Endodermal cell (in vitro differentiated cells): Measurements from ENCODE around the gene ATF4. TPM values are rescaled to one million over a fixed set of nuclear protein-coding genes. Genes with fewer than 3 reads are reported as not detected.

ENCODE experiments used
- DNase-seq: peaks from one replicate; pipeline ENCODE4 v3.0.0-alpha.2; 2017
- H3K27ac ChIP-seq: 2 replicates; pipeline ENCODE4 v1.5.1; 2013; ENCODE audit warnings: mild to moderate bottlenecking, low read depth, low read length, moderate library complexity
- H3K27me3 ChIP-seq: 2 replicates; pipeline ENCODE4 v1.6.1; 2013; ENCODE audit warnings: mild to moderate bottlenecking, low read length, moderate library complexity; ENCODE audit not compliant: insufficient read depth, control insufficient read depth, poor library complexity, severe bottlenecking
- H3K36me3 ChIP-seq: 2 replicates; pipeline ENCODE4 v1.7.0; 2013; ENCODE audit warnings: mild to moderate bottlenecking, low read length, moderate library complexity; ENCODE audit not compliant: control insufficient read depth, insufficient read depth
- H3K4me1 ChIP-seq: one replicate; pipeline ENCODE4 v1.7.0; 2013; ENCODE audit warnings: low read length; ENCODE audit not compliant: control insufficient read depth, insufficient read depth
- H3K4me3 ChIP-seq: 2 replicates; pipeline ENCODE4 v1.5.1; 2013; ENCODE audit warnings: mild to moderate bottlenecking, low read length, moderate library complexity
- H3K9ac ChIP-seq: 2 replicates; pipeline ENCODE4 v1.6.1; 2013; ENCODE audit warnings: mild to moderate bottlenecking, low read length, moderate library complexity; ENCODE audit not compliant: poor library complexity, severe bottlenecking; ENCODE audit errors: extremely low read depth
- H3K9me3 ChIP-seq: 2 replicates; pipeline ENCODE4 v1.6.1; 2013; ENCODE audit warnings: mild to moderate bottlenecking, low read length, moderate library complexity; ENCODE audit not compliant: control insufficient read depth
- H3K27ac Mint-ChIP-seq: 2 replicates; pipeline ENCODE4 v1.8.0; 2020; ENCODE audit warnings: mixed read lengths
- H3K27me3 Mint-ChIP-seq: 2 replicates; pipeline ENCODE4 v1.8.0; 2021; ENCODE audit warnings: mild to moderate bottlenecking, mixed read lengths; ENCODE audit not compliant: insufficient read depth
- H3K36me3 Mint-ChIP-seq: 2 replicates; pipeline ENCODE4 v1.8.0; 2020; ENCODE audit warnings: low read depth, mixed read lengths
- H3K4me1 Mint-ChIP-seq: 2 replicates; pipeline ENCODE4 v1.8.0; 2020; ENCODE audit warnings: mixed read lengths
- H3K4me3 Mint-ChIP-seq: 2 replicates; pipeline ENCODE4 v1.8.0; 2020; ENCODE audit warnings: mild to moderate bottlenecking, moderate library complexity, mixed read lengths
- H3K9me3 Mint-ChIP-seq: 2 replicates; pipeline ENCODE4 v1.8.0; 2020; ENCODE audit warnings: mild to moderate bottlenecking, mixed read lengths
- WGBS, 2 experiments: methylation state at CpG; one replicate each; pipeline versions ENCODE4 v1.1.5 to v1.1.7; 2013; ENCODE audit warnings: missing lambda C conversion rate in 2 of 2, mixed read lengths in 1 of 2; ENCODE audit not compliant: insufficient coverage in 1 of 2, insufficient read length in 1 of 2; 5-methylcytosine and 5-hydroxymethylcytosine counted together
- total RNA-seq, 2 donors: library from RNA; stranded (reverse); fragmentation: NEBNext Ultra II Directional in 1 of 2; extraction: Animal tissue kit (Norgen Biotek cat#: 25700) in 1 of 2; gene quantifications; 2 replicates in 1 of 2; 3 replicates in 1 of 2; pipeline ENCODE4 v1.2.1, GENCODE V29; 2021
- TF ChIP-seq, protein P1 (sequence below): fragments of 200-600 bp; sonication (generic); conservative IDR thresholded peaks from 2 replicates; pipeline ENCODE4 v1.5.0; 2021; ENCODE audit warnings: antibody characterized with exemption, mild to moderate bottlenecking

ATF4 gene
- total RNA-seq, 2 donors from 2014 or later: 335 to 341 TPM

DNA sequence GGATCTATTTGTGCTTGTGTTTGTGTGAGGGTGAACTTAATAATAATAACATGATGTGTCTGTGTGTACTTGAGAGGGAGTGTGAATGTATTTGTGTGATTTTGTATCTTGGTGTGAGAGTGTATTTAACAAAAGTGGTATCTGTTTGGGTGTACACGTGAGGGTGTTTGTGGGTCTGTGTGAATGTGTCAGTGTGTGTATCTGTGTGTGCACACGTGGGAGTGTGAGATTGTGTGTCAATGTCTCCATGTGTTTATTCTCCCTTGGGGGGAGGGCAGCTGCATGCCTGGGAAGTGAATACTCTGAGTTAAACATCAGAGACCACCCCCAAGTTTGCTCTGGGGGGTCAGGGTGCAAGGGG lies 27.2 kb downstream of the ATF4 start:
- Mint-ChIP-seq H3K9me3 (no peaks in the 10 kb centered on the region), H3K27me3 (peaks cover 63% of the 10 kb centered on the region), H3K4me1 (peaks cover 5% of the 10 kb centered on the region), H3K36me3 (no peaks in the 10 kb centered on the region), H3K4me3 (no peak overlapping the region), H3K27ac (no peak overlapping the region)
- Histone ChIP-seq H3K4me3 (no peak overlapping the region), H3K27me3 (peaks cover 46% of the 10 kb centered on the region), H3K9me3 (no peaks in the 10 kb centered on the region), H3K27ac (no peak overlapping the region), H3K36me3 (no peaks in the 10 kb centered on the region), H3K4me1 (no peaks in the 10 kb centered on the region), H3K9ac (no peak overlapping the region)
- TF ChIP-seq, protein P1, sequence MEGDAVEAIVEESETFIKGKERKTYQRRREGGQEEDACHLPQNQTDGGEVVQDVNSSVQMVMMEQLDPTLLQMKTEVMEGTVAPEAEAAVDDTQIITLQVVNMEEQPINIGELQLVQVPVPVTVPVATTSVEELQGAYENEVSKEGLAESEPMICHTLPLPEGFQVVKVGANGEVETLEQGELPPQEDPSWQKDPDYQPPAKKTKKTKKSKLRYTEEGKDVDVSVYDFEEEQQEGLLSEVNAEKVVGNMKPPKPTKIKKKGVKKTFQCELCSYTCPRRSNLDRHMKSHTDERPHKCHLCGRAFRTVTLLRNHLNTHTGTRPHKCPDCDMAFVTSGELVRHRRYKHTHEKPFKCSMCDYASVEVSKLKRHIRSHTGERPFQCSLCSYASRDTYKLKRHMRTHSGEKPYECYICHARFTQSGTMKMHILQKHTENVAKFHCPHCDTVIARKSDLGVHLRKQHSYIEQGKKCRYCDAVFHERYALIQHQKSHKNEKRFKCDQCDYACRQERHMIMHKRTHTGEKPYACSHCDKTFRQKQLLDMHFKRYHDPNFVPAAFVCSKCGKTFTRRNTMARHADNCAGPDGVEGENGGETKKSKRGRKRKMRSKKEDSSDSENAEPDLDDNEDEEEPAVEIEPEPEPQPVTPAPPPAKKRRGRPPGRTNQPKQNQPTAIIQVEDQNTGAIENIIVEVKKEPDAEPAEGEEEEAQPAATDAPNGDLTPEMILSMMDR: no peak
- WGBS, 2 experiments: 70% methylated on average over 2 of the region's 2 CpGs; no CpG with 5 or more reads in 1 of the 2 experiments
- no peak for DNase-seq

DNA sequence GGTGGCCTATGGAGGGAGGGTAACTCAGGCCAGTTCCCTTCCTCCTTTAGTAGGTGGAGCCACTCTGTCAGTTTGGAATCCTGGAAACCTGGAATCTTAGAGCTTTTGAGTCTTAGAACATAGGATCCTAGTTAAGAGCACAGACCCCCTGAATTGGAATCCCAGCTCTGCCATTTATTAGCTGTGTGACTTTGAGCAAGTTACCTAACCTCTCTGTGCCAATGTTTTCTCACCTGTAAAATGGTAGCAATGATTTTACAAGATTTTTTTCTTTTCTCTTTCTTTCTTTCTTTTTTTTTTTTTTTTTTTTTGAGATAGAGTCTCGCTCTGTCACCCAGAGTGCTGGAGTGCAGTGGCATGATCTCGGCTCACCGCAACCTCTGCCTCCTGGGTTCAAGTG lies 33.1 kb downstream of the ATF4 start:
- Mint-ChIP-seq H3K4me3 (no peak overlapping the region), H3K27me3 (peaks cover 52% of the 10 kb centered on the region), H3K4me1 (peaks cover 15% of the 10 kb centered on the region), H3K36me3 (no peaks in the 10 kb centered on the region), H3K9me3 (no peaks in the 10 kb centered on the region), H3K27ac (no peak overlapping the region)
- TF ChIP-seq, protein P1: no peak
- DNase-seq: no peak
- no peaks in the 10 kb centered on the region for H3K9me3 ChIP-seq
- WGBS, 2 experiments: 62% methylated on average over 3 of the region's 3 CpGs; no CpG with 5 or more reads in 1 of the 2 experiments
- H3K9ac ChIP-seq: no peak overlapping the region
- no peaks in the 10 kb centered on the region for H3K36me3 ChIP-seq
- H3K27me3 ChIP-seq: peaks cover 27% of the 10 kb centered on the region
- no peak overlapping the region for H3K4me3 ChIP-seq
- no peak overlapping the region for H3K27ac ChIP-seq
- no peaks in the 10 kb centered on the region for H3K4me1 ChIP-seq

DNA sequence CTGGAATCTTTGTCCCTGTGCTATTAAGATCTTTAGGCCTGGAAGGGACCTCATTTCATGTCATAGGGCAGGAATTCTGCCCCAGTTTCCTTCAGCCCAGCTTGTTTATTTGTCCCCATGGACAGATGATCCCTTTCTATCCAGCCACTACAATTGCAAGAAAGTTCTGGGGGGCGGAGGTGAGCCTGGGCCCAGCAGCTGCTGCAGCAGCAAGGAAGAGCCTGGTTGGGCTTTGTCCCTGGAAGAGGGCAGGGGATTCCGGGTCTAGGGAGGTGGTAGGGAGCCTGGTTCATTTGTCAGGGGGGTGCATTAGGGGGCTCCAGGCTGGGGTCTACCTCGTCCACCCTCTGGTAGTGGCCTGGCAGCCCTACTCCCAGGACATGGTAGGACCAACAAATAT lies 33.8 kb downstream of the ATF4 start:
- Histone ChIP-seq H3K4me3 (no peak overlapping the region), H3K27me3 (peaks cover 32% of the 10 kb centered on the region), H3K27ac (no peak overlapping the region), H3K36me3 (no peaks in the 10 kb centered on the region), H3K9ac (no peak overlapping the region), H3K4me1 (peaks cover under 1% of the 10 kb centered on the region), H3K9me3 (no peaks in the 10 kb centered on the region)
- no peak overlapping the region for H3K27ac Mint-ChIP-seq
- H3K4me1 Mint-ChIP-seq: peaks cover 19% of the 10 kb centered on the region
- 60 to 75% methylated on average over 1 to 3 of the region's 3 CpGs for WGBS, 2 experiments
- no peaks in the 10 kb centered on the region for H3K36me3 Mint-ChIP-seq
- no peak for DNase-seq
- no peaks in the 10 kb centered on the region for H3K9me3 Mint-ChIP-seq
- H3K4me3 Mint-ChIP-seq: no peak overlapping the region
- TF ChIP-seq, protein P1: no peak
- H3K27me3 Mint-ChIP-seq: peaks cover 53% of the 10 kb centered on the region
